SK-MEL-5 (cell line): Measurements from ENCODE around the gene RELT. TPM values are rescaled to one million over a fixed set of nuclear protein-coding genes. Genes with fewer than 3 reads are reported as not detected.

Experiments used
- DNase-seq: peaks from one replicate; pipeline ENCODE4 v3.0.0-alpha.2; 2016; ENCODE audit warnings: low read depth, low spot score
- in situ Hi-C: cut with HindIII; loops from 2 replicates; pipeline ENCODE4 v1.10.0; 2016; ENCODE audit warnings: low sequenced_read_pairs, high pct_unique_total_duplicates, low pct_unique_long_range_greater_than_20kb
- total RNA-seq: library from RNA; depleted of rRNA; stranded (reverse); fragments of >200 nt; shearing (Covaris generic); gene quantifications from 2 replicates; pipeline ENCODE4 v1.2.3, GENCODE V29; 2014

RELT gene
- total RNA-seq, 1 experiment from 2014 or later, result 11.9 TPM

DNA sequence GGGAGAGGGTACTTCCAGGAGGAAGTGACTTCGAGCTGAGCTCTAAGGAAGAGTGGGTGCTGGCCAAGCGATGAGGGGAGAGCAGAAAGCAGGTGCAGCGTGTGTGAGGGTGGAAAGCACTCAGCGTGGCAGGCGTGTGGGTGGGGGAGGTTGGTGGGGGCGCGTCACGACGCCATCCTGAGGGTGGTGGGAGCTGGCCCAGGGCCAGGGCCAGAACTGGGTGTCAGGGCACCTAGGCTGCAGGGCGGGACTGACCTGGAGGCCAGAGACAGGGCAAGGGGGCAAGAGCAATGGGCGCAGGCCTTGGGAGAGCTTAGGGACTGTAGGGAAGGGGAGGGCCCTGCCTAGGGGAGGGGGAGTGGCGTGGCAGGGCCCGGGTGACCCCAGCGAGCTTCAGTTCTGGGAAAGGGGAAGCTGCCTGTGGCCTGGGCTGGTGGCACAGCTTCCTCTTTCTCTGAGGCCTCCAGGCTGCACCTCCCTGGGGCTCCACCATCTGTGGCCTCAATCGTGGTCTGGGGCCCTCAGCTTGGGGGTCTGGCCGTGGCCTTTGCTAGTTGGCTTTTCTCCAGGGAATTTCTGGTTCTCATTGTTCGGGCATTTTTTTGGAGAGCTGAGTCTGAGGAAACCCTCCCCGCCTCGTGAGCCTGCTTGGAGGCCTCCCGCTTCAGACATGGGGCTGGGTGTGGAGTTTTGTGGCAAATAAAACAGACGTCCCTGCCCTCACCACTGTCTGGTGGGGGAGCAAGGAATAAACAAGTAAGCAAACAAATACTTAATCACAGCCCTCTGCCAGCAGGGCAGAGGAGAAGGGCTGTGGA, 8.9 kb downstream of the RELT start:
- in situ Hi-C loops, result no loop called here
- no peak for DNase-seq

DNA sequence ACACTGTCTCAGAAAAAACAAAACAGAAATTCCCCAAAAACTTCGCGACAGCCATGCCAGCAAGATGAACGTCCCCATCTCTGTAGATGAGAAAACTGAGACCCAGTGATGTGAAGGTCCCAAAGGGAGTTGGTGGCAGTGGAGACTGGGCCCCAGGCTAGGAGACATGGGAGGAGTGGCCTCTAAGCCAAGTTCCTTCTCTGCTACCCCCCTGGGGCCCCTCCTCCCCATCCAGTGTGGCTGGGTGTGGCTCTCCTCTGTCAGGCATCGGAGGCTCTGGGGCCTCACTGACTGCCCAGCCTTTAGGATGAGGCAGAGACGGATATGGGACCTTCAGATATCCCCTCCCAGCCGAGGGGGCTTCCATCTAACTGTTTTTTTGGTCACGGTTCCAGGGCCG, 9.8 kb downstream of the RELT start:
- in situ Hi-C loops, result no loop called here

DNA sequence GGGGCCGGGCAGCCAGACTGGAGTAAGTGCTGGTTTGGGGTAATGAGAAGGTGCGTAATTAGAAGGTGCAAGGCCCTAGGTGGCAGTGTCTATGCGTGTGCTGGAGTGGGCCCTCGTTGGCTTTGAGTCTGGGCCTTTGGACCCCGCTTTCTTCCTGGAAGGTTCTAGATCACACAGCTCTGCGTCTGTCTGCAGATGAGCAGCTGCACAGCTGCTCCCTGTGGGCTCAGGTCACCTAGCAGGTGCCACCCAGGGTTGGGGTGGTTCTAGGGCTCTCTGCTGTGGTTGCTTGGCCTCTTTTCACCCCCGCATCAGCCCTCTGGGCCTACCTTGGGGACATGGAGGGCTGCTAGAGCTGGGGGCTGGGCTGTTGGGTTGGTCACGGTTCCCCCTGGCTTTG, 10.3 kb downstream of the RELT start:
- DNase-seq, result no peak
- in situ Hi-C loops, result no loop called here

More for the DNA sequence above, 9.8 kb downstream of the RELT start:
- DNase-seq, result no peak

DNA sequence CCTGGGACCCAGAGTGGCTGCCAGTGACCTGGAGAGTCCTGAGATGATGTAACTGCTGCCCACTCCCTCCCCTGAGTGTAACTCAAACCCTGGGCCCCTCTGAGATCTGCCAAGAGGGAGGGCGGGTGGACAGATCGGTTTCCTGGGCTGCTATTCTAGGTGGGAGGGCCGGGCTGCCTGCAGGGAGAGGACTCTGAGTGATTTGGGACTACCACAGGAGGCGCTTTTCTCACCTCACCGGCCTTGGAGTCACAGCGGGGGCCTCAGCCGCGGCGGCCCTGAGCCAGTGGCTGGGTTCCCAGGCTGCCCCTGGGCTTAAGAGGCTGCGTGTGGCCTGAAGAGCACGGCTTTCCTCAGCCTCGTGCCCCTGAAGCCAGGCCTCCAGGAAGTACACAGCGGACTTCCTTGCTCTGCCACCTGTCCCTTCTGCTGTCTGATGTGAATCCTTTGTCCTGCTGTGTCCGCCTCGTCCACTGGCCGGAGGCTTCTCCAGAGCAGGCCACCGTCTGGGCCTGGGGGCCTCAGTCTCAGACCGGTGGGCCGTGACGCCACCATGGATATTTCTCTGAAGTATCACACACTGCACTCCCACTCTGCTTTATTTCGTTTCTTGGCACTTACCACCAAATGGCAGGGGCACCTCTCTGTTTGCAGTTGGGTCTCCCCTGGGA, 11.5 kb downstream of the RELT start:
- in situ Hi-C loops, result no loop called here
- DNase-seq, result no peak

DNA sequence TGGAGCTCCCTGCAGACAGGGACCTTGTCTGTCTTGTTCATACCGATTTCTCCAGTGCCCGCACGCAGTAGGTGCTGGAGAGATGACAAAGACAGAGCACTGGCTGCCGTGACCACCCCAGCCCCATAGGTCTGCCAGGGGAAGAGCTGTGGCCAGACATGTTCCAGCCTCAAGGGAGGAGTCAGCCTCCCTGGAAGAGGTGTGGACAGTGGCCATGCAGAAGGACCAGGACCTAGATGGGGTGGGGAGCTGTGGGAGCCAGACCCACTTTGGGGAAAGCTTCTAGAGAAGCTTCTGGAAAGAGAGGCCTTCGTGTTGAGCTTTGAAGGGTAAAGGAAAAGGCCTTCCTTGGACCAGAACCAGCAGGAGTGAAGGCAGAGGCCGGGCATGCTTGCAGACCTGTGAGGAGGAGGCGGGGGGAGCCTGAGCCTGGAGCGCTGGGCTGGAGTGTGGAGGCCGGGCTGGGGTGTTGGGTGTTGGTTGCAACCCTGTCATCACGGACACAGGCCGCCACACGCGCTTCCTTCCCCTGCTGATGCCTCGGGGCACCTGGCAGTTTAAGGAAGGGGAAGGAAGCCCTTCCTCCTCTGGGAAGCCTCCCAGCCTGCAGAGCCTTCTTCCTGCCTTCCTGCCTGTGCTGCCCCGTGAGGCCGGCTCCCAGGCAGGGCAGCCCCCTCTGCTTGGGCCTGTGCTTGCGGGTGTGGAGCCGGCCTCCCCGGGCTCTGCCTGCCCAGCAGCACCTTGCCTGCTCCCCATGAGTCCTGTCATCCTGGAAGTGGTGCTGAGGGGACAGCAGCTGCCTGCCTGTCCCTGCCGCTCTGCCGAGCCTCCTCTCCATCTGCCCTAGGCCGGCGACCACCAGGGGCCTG, 12.3 kb downstream of the RELT start:
- in situ Hi-C loops, result no loop called here
- DNase-seq, result no peak

DNA sequence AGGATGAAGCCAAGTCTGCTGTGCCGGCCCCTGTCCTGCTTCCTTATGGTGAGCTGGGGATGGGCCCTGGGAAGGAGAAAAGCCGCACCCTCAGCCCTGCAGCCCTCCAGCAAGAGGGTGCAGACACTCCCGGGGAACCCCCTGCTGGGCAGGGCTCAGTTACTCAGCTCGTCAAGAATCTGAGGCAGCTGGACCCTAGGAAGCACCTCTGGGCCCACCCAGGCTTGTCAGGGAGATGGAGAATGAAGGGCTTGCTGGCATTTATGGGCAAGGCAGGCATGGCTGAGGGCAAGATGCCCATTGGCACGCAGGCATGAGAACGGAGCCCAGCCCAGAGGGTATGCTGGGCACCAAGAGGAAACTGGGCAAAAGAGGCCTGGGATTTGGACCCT, 12.9 kb downstream of the RELT start:
- in situ Hi-C loops, result no loop called here
- no peak for DNase-seq

DNA sequence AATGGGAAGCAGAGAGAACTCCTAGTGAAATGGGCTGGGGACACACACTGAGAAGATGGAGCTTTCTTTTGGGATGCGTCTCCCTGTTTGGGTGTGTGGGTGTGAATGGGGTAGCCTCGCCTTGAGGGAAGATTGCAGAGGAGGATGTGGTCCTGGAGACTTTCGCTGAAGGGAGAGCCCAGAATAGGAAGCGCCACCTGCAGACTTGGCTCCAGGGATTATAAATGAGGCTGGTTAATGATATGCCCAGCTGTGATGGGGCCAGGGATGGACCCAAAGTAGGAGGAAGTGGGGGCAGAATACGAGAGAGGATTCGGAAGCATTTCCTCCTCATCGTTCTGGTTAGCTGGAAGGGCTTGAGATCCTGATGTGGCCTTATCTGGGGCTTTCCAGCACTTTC, 13.7 kb downstream of the RELT start:
- no peak for DNase-seq
- in situ Hi-C loops, result no loop called here

DNA sequence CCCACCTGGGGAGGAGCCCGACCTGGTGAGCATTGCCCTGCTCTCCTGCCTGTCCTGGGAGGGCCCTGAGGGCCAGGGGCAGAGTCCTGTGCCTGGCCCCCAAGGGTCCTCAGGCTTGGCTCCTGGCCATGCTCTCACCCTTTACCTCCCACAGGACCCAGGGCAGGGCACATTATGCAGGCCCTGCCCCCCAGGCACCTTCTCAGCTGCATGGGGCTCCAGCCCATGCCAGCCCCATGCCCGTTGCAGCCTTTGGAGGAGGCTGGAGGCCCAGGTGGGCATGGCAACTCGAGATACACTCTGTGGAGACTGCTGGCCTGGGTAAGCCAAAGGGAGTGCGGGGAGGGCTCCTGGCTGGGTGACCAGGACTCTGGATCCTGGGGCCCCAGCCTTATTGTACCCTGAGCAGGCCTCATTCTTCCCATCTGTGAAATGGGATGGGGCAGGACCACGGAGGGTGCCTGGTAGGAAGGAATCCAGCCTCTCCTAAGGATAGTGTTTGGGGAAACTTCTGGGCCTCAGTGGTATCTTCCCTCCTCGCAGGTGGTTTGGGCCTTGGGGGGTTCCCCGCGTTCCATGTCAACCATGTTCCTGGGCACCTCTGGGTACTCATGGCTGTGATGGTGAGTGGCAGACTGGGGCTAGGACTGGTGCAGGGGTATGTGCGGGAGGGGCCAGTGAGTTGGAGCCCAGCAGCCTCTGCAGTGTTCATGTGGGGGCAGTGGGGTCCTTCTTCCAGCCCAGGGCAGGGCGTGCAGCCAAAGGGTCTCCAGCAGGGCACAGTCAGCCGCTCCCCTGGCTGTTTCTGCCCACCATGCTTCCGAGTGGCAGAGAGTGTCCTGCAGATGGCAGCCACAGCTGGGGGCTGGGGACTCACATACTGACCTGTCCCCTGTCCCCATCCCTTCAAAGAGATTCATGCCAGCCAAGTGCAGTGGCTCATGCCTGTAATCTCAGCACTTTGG, 14.7 kb downstream of the RELT start:
- in situ Hi-C loops, result no loop called here
- DNase-seq, result no peak

DNA sequence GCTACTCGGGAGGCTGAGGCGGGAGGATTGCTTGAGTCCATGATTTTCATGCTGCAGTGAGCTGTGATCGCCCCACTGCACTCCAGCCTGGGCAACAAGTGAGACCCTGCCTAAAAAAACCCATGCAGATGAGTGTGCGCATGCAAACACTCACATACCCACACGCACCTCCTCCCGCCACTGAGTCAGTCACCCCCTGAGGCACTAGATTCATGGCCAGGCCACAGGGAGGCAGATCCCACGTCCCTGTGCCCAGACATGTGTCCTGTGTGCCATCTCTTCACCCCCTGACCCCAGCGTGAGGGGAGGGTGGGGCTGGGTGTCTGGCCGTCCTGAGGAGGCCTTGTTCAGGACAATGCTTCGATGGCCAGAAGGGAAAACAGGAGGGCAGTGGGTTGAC, 15.5 kb downstream of the RELT start:
- DNase-seq, result no peak
- in situ Hi-C loops, result no loop called here

DNA sequence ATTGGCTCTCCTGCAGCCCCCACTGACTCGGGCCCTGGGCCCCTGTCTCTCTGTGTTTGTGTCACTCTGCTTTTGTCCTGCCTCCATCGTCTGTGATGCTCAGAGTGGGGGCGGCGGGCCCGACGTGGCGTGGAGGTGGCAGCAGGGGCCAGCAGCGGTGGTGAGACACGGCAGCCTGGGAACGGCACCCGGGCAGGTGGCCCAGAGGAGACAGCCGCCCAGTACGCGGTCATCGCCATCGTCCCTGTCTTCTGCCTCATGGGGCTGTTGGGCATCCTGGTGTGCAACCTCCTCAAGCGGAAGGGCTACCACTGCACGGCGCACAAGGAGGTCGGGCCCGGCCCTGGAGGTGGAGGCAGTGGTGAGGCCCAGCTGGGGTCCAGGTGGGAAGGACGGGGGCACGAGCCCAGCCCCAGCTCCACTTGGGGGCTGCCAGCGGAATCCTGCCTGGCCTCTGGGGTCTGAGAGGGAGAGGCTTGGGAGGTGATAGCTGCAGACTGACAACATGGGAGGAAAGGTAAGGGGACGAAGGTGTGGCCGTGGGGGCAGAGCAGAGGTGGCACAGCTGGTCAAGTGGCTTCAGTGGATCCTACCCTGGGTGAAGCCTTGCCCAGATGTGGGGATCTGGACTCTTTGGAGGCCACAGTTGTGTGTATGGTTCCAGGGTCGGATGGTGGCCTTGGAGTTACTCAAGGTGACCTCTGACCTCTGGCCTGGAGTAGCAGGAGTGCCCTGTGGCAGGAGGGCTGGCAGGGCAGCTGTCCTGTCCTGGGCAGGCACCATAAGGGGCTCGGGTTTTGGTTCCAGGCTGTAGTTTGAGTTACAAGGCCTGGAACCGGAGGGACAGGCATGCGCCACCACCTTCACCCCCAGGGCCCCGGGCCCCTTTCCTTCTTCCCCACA, 16.2 kb downstream of the RELT start:
- in situ Hi-C loops, result no loop called here
- no peak for DNase-seq

DNA sequence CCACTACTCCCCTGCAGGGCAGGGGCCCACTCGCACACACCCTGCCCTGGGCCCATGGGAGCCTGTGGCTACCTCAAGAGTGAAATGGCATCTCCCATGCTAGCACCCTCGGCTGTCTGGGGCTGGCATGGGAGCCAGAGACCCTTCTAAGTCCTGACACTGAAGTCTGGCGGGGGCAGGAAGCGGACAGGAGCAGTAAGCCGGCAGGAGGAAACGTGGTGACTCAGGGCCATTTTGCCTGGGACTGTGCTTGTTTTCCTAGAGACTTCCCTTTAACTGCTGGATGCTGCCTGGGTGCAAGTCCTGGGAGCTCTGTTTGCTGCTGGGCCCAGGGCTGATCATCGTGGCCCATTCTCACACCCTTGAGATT, 16.8 kb downstream of the RELT start:
- in situ Hi-C loops, result no loop called here
- no peak for DNase-seq

DNA sequence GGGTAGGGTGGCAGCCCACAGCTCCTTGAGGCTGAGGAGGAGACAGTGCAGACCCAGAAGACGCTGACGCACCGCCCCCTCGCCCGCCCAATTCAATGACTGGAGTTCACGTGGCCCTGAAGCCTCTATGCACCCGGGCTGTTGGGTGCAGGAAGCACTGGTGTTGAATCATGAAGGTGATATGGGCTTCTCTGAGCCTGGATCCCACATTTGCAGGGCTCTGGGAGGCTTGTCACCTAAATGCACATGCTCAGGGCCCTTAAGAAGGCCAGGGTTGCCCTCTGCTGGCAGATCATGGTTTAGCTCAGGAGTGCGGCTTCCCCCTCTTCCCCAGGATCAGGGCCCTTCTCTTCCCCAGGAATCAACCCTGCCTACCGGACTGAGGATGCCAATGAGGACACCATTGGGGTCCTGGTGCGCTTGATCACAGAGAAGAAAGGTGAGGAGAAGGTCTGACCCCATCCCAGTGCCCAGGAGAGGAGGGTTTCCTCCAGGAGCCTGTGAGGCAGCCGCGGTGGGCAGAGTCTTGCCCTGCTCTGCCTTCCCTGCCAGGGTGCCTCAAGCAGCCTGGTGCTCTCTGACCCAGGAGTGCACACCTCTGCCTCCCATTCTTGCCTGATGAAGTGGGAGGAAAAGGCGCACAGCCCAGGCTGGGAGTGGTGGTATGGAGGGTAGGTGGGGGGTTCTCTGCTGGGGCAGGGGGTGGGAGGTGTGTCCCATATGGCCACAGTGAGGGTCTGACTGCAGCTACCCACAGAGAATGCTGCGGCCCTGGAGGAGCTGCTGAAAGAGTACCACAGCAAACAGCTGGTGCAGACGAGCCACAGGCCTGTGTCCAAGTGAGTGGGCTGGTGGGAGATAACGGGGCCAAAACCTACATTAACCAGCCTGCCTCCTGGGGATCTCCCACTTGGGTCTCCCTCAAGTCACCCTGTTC, 17.5 kb downstream of the RELT start:
- in situ Hi-C loops, result no loop called here
- peak; percentile 88 for DNase-seq

DNA sequence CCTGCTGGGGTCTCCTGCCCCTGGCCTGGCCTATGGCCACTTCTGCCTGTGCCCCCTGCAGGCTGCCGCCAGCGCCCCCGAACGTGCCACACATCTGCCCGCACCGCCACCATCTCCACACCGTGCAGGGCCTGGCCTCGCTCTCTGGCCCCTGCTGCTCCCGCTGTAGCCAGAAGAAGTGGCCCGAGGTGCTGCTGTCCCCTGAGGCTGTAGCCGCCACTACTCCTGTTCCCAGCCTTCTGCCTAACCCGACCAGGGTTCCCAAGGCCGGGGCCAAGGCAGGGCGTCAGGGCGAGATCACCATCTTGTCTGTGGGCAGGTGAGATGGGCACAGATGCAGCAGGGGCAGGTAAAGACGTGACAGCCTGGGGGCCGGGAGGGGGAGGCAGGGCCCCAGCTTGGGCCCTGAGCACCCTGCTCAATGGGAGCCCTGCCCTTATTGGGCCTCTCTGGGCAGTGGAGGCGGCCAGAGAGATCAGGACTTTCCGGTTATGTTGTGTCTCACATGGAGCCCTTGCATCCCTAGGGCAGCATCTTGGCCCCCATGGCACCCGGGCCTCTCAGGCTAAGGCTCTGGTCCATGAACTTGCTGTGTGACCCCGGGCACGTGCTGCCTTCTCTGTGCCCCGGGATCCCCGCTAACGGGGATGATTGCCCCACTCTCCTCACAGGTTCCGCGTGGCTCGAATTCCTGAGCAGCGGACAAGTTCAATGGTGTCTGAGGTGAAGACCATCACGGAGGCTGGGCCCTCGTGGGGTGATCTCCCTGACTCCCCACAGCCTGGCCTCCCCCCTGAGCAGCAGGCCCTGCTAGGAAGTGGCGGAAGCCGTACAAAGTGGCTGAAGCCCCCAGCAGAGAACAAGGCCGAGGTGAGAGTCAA, 18.5 kb downstream of the RELT start:
- no peak for DNase-seq
- in situ Hi-C loops, result no loop called here

DNA sequence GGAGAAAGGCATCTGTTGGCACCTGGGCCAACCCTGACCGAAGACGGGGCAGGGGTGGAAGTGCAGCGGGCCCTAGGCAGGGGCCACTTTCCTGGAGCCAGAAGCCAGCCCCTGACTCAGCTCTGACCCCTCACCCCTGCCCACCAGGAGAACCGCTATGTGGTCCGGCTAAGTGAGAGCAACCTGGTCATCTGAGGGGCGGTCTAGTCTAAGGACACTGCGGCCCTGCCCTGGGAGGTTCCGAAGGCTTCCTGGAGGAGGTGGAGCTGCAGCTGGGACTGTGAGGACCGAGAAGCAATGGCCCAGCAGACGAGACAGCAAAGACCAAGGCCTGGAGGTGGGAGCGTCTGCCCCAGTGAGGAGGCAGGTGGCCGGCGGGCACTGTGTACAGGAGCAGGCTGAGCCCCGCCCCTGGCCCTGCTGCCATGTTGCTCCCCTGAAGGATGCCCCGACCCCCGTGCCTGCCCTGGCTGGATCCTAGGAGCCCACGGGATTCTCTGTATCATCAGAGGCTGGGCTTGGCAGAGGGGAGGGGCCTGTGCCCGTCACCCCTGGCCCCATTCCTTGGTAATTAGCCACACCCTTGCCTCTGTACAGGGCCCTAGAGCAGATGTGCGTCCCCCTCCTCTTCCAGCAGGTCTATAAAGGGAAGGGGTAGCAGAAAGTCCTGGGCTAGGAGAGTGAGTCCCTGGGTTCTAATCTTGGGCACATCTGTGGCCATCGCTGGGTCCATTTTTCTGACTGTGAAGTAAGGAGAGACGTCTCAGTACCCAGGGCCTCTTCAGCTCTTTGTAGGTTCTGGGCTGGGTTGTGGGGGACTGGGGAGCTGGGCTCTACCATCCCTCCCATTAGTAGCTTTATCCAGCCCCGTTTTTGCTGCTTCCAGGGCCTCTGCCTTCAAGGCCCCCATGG, 19.4 kb downstream of the RELT start:
- in situ Hi-C loops, result no loop called here
- no peak for DNase-seq
